IPS DF 4.7 (cell line): ENCODE data around the gene PIK3CD.
"Not testable (repeated sequence)": the region's sequence is repeated elsewhere in the genome, so short reads cannot be mapped to it uniquely, and the experiment has no call there.

Experiments used
- DNase-seq: peaks from one replicate; pipeline ENCODE4 v3.0.0-alpha.2; 2013; ENCODE audit warnings: low spot score; ENCODE audit errors: extremely low read depth

The PIK3CD gene

DNA sequence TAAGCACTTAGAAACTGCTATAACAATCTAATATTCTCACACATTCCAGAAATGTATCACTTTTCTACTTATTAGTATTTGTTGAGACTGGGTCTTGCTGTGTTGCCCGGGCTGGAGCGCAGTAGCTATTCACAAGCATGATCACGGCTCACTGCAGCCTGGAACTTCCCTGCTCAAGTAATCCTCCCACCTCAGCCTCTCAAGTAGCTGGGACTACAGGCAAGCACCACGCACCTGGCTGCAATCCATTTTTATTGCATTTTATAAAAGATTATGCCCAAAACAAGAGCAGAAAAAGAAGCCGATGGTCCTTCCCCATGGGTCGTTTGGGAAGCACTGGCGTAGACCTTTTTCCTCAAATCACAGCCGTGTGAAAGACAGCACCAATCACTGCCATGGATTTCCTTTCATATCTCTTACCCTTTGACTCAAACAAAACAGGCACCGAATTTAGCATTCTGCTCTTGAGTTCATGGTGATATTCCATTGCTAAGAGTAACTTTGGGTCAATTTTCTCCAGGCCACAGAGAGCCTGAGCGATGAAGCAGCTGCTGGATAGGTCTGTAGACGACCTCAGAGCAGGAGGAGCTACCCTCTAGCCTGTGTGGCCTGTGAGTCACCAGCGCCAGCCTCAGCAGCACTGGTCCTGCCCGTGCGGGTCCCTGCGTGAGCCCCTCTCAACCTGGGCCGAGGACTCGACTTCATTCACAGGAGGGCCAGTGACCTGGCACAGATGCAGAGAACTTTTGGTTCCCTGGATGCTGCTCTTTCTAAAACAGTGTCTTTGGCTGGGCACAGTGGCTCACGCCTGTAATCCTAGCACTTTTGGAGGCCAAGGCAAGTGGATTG is 80.8 kb downstream of the PIK3CD start:
- no peak for DNase-seq

- DNase-seq = no peak
These were observed 81.7 kb downstream of the PIK3CD start for GRCh38 chr1:9733160-9733789.

- DNase-seq = no peak
These were observed 84.3 kb downstream of the PIK3CD start for GRCh38 chr1:9735800-9736199.

DNA sequence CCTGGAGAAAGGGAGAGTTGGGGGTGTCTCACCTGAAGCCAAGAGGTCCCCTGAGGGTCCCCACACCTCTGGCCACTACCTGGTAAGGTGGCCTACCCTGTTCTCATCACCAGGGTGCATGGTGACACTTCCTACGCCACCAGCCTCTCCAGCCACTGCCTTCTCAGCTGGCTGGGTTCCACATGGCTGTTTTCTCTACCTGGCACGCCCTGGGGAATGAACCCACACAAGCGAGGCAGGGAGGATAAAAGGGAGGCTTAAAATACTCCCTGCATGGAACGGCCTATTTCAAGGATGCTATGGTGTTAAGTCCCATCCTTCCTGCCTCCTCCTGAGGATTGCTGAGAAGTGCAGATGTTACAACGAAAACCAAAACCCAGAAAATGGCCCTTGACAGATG is 84.7 kb downstream of the PIK3CD start:
- no peak for DNase-seq

GRCh38 chr1:9737057-9737456 is 85.5 kb downstream of the PIK3CD start:
- no peak for DNase-seq

- DNase-seq = no peak
These were observed 86.1 kb downstream of the PIK3CD start for GRCh38 chr1:9737671-9738070.

DNA sequence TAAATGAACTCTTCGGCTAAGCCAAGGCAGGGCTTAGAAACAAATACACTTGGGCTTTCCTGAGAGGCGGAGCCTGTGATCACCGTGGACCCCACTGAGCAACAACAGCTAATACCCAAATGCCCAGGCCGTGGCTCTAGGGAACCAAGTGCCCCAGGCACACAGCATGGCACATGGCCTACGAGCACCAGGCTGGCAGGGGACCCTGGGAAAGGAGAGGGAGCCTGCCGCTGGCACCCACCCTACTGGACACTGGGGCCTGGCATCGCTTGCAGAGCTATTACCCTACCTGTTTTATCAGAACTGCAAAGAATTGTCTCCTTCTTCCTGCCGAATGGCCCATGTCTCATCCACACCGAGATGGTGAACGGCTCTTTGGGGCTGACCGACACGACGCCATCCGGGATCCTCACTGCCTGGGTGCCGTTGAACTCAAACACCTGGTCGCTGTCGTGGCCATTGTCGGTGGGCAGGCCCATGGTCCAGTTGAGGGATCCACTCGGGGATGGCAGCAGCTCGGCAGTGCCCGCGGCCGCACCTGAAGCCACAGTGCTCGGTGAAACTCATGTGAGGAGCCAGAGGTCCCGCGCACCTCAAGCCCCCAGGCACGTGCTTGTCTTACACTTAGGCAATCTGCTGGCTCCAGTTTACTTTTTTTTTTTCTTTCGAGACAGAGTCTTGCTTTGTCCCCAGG is 92.7 kb downstream of the PIK3CD start:
- DNase-seq = no peak

DNA sequence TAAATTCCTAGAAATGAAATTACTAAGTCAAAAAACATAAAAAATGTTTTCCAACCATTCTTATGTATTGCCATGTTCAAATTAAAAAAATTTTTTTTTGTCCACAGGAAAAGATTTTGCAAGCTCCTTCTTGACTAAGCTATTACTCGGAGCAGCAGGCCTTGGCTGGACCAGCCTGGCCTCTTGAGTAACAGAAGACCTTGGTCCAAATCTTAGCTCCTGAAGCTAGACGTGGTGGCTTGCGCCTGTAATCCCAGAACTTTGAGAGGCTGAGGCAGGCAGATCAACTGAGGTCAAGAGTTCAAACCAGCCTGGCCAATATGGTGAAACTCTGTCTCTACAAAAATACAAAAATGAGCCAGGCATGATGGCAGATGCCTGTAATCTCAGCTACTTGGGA is 94.7 kb downstream of the PIK3CD start:
- DNase-seq = no peak

DNA sequence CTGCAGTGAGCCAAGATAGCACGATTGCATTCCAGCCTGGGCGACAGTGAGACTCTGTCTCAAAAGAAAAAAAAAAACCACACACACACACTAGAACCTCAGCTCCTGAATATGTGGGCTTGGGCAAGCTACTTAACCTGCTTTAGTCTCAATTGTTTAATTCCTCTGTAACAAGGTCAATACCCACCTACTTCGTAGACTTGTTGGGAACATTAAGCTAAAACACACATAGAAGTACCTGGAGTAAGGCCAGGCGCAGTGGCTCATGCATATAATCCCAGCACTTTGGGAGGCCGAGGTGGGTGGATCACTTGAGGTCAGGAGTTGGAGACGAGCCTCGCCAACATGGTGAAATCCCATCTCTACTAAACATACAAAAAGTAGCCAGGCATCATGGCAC is 95.1 kb downstream of the PIK3CD start:
- DNase-seq = no peak

DNA sequence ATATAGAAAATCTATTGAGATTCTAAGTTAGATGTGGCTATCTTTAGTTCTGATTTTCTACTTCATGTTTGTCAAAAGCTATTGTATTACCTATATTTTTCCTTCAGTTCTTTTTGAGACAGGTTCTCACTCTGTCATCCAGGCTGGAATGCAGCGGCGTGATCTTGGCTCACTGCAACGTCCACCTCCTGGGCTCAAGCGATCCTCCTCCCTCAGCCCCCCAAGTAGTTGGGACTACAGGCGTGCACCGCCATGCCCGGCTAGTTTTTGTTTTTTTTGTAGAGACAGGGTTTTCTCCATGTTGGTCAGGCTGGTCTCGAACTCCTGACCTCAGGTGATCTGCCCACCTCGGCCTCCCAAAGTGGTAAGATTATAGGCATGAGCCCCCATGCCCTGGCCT is 96.9 kb downstream of the PIK3CD start:
- DNase-seq = not testable (repeated sequence)

DNA sequence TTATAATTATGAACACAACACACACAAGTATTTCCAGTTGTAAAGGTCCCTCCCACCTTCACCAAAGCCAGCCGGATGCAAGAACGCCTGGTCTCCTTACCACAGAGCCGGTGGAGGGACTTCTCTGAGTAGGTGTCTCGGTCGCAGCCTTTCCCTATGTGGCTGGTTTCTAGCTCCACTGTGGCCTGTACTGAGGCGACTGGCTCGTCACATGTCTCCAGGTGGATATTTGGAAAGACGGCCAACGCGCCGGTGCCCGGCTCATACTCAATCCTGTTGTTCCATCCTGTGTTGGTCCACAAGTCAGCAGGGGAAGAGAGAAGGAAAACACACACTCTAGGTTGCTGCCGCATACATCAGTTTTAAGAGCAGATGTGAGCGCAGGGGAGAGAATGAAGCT is 97.8 kb downstream of the PIK3CD start:
- DNase-seq = no peak

GRCh38 chr1:9751971-9752370 is 100.4 kb downstream of the PIK3CD start:
- no peak for DNase-seq

GRCh38 chr1:9753121-9753531 is 101.6 kb downstream of the PIK3CD start:
- DNase-seq = no peak

DNA sequence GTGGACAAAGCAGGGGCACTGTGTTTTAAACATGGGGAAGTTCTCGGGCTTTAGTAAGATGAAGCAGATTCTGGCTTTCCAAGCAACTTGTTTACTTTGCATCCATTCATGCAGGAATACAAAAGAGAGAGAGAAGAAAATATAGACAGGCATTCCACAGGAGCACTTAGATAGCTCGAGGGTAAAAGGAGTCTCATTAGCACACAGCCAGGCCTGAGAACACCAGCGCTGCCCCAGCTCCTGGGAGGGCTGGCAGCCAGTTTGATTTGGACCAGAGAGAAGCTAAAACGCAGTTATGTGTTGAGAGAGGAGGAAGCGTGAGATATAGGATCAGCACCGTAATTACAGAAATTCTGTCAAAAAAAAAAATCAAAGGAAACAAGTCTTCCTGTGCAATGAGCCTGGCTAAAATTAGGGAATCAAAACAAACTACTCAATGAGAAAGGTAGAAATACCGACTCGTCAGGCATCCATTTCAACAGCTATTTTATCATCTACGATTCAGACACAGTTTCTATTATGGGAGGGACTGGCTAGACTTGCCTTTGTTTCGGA is 104.0 kb downstream of the PIK3CD start:
- DNase-seq = no peak

GRCh38 chr1:9758559-9759121 is 107.1 kb downstream of the PIK3CD start:
- DNase-seq = no peak

DNA sequence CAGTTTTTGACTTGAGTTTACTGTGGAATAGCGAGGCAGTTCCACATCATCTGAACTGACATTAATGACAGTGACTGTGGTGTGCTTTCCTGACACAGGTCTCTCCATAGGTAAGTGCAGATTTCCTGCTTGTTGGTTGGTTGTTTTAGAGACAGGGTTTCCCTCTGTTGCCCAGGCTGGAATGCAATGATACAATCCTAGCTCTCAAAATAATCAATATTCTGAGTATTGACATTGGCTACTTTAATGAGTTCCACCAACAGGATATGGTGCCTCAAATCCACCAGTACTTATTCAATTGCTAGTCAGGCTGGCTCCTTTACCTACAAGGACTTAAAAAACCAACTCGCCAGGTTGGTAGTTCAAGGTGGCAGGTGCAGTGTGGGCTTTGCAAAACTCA is 108.4 kb downstream of the PIK3CD start:
- no peak for DNase-seq

GRCh38 chr1:9760824-9761223 is 109.3 kb downstream of the PIK3CD start:
- DNase-seq = peak; percentile 33

- no peak for DNase-seq
These were observed 110.3 kb downstream of the PIK3CD start for GRCh38 chr1:9761855-9762254.

DNA sequence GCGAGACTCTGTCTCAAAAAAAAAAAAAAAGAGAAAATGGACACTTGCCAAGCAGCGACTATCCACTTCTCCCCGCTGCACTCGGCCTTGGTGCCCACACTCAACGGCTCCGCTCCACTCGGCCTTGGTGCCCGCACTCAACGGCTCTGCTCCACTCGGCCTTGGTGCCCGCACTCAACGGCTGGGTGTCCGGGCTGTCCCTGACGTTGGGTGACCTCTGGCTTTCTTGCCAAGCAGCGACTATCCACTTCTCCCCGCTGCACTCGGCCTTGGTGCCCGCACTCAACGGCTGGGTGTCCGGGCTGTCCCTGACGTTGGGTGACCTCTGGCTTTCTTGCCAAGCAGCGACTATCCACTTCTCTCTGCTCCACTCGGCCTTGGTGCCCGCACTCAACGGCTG is 110.9 kb downstream of the PIK3CD start:
- not testable (repeated sequence) for DNase-seq

DNA sequence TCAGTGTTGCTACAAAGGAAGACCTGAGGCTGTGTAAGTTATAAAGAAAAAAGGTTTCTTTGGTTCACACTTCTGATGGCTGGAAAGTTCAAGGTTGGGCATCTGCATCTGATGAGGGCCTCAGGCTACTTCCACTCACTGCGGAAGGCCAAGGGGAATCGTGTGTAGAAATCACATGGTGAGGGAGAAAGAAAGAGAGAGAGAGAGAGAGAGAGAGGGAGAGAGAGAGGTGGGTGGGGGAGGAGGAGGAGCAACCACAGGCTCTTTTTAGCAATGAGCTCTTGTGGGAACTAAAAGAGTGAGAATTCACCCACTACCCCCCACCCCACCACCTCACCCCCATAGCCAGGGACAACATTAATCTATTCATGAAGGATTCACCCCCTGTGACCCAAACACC is 112.4 kb downstream of the PIK3CD start:
- DNase-seq = no peak

DNA sequence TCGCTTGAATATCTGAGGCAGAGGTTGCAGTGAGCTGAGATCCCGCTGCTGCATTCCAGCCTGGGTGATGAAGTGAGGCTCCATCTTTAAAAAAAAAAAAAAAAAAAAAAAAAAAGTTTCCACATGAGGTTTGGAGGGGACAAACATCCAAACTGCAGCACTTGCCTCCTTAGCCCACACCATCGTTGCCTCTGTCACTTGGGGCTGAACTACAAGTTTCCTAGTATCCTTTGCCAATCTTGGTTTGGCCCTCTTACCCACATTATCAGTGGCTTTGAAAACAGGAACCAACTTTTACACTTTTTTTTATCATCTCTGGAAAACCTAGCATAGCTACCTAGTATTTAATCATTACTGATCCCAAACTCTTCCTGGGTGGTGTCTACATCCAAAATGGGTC is 113.0 kb downstream of the PIK3CD start:
- DNase-seq = no peak
